ENCODE data around the gene KLF11.
"Not testable (repeated sequence)": the region's sequence is repeated elsewhere in the genome, so short reads cannot be mapped to it uniquely, and the experiment has no call there.

Gene KLF11

DNA sequence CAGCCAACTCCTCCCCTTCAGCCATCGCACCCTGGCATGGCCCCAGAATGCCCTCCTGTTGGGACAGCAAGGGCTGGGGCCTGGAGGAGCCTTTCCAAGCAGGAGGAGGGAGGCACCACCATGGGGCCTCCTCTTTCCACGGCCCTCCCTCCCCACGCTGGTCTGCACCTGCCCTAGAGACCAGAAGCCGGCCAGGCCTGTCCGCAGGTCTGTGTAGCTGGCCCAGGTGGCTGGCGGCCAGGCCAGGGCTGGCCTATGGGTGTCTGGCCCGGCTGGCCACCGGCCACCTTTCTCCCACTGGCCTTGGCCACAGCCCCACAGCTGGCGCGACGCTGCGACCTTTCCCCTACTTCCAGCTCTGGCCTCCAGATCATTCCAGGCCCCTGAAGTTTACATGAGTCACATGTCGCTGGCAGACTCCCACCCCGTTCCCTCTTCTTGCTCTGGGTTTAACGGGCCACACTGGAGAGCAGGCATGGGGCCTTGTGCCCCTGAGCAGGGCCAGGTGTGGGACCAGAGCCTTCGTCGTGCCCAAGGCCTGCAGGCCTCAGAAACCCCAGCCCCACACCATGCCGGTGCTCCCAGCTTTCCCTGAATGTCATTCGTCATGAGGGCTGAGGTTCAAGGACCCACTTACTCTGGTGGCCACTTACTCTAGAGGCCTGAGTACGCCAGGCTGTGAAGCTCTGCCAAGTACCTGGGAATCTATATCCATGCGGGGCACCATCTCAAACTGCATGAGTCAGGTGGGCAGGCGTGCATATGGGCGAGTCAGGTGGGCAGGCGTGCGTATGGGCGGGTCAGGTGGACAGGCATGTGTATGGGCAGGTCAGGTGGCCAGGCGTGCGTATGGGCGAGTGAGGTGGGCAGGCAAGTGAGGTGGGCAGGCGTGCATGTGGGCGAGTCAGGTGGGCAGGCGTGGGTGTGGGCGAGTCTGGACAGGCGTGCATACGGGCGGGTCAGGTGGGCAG is 33.3 kb upstream of the KLF11 start:
- DNase-seq: no peak

DNA sequence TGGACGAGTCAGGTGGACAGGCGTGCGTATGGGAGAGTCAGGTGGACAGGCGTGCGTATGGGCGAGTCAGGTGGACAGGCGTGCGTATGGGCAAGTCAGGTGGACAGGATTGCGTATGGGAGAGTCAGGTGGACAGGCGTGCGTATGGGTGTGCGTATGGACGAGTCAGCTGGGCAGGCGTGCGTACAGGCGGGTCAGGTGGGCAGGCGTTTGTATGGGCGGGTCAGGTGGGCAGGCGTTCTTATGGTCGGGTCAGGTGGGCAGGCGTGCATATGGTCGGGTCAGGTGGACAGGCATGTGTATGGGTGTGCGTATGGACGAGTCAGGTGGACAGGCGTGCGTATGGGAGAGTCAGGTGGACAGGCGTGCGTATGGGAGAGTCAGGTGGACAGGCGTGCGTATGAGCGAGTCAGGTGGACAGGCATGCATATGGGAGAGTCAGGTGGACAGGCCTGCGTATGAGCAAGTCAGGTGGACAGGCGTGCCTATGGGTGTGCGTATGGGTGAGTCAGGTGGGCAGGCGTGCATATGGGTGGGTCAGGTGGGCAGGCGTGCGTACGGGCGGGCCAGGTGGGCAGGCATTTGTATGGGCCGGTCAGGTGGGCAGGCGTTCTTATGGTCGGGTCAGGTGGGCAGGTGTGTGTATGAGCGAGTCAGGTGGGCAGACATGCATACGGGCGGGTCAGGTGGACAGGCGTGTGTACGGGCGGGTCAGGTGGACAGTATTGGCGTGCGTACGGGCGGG is 32.3 kb upstream of the KLF11 start:
- DNase-seq: not testable (repeated sequence)

DNA sequence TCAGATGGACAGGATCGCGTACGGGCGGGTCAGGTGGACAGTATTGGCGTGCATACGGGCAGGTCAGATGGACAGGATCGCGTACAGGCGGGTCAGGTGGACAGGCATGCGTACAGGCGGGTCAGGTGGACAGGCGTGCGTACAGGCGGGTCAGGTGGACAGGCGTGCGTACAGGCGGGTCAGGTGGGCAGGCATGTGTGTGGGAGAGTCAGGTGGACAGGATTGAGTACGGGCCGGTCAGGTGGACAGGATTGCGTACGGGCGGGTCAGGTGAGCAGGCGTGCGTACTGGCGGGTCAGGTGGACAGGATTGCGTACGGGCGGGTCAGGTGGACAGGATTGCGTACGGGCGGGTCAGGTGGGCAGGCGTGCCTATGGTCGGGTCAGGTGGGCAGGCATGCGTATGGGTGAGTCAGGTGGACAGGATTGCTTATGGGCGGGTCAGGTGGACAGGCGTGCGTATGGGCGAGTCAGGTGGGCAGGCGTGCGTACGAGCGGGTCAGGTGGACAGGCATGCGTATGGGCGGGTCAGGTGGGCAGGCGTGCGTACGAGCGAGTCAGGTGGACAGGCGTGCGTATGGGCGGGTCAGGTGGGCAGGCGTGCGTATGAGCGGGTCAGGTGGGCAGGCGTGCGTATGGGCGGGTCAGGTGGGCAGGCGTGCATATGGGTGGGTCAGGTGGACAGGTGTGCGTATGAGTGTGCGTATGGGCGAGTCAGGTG is 31.6 kb upstream of the KLF11 start:
- not testable (repeated sequence) for DNase-seq

DNA sequence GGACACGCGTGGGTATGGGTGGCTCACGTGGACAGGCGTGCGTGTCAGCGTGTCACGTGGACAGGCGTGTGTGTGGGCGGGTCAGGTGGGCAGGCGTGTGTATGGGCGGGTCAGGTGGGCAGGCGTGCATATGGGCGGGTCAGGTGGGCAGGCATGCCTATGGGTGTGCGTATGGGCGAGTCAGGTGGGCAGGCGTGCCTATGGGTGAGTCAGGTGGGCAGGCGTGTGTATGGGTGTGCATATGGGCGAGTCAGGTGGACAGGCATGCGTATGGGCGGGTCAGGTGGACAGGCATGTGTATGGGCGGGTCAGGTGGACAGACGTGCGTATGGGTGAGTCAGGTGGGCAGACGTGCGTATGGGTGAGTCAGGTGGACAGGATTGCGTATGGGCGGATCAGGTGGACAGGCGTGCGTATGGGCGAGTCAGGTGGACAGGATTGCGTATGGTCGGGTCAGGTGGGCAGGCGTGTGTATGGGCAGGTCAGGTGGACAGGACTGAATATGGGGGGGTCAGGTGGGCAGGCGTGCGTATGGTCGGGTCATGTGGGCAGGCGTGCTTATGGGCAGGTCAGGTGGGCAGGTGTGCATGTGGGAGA is 30.9 kb upstream of the KLF11 start:
- DNase-seq: not testable (repeated sequence)

DNA sequence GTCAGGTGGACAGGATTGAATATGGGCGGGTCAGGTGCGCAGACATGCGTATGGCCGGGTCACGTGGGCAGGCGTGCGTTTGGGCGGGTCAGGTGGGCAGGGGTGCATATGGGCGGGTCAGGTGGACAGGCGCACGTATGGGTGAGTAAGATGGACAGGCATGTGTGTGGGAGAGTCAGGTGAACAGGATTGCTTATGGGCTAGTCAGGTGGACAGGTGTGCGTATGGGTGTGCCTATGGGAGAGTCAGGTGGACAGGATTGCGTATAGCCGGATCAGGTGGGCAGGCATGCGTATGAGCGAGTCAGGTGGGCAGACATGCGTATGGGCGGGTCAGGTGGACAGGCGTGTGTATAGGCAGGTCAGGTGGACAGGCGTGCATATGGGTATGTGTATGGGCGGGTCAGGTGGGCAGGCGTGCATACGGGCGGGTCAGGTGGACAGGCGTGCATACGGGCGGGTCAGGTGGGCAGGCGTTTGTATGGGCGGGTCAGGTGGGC is 30.3 kb upstream of the KLF11 start:
- no peak for DNase-seq

DNA sequence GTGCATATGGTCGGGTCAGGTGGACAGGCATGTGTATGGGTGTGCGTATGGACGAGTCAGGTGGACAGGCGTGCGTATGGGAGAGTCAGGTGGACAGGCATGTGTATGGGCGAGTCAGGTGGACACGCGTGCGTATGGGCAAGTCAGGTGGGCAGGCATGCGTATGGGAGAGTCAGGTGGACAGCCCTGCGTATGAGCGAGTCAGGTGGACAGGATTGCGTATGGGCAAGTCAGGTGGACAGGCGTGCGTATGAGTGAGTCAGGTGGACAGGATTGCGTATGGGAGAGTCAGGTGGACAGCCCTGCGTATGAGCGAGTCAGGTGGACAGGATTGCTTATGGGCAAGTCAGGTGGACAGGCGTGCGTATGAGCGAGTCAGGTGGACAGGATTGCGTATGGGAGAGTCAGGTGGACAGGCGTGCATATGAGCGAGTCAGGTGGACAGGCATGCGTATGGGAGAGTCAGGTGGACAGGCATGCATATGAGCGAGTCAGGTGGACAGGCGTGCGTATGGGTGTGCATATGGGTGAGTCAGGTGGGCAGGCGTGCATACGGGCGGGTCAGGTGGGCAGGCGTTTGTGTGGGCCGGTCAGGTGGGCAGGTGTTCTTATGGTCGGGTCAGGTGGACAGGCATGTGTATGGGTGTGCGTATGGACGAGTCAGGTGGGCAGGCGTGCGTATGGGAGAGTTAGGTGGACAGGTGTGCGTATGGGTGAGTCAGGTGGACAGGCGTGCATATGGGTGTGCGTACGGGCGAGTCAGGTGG is 29.5 kb upstream of the KLF11 start:
- DNase-seq: not testable (repeated sequence)

DNA sequence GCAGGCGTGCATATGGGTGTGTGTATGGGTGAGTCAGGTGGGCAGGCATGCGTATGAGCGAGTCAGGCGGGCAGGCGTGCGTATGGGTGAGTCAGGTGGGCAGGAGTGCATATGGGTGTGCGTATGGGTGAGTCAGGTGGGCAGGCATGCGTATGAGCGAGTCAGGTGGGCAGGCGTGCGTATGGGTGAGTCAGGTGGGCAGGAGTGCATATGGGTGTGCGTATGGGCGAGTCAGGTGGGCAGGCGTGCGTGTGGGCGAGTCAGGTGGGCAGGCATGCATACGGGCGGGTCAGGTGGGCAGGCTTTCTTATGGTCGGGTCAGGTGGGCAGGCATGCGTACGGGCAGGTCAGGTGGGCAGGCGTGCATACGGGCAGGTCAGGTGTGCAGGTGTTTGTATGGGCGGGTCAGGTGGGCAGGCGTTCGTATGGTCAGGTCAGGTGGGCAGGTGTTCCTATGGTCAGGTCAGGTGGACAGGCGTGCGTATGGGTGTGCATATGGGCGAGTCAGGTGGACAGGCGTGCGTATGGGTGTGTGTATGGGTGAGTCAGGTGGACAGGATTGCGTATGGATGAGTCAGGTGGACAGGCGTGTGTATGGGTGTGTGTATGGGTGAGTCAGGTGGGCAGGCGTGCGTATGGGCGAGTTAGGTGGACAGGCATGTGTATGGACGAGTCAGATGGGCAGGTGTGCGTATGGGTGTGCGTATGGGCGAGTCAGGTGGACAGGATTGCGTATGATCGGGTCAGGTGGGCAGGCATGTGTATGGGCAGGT is 28.7 kb upstream of the KLF11 start:
- no peak for DNase-seq

DNA sequence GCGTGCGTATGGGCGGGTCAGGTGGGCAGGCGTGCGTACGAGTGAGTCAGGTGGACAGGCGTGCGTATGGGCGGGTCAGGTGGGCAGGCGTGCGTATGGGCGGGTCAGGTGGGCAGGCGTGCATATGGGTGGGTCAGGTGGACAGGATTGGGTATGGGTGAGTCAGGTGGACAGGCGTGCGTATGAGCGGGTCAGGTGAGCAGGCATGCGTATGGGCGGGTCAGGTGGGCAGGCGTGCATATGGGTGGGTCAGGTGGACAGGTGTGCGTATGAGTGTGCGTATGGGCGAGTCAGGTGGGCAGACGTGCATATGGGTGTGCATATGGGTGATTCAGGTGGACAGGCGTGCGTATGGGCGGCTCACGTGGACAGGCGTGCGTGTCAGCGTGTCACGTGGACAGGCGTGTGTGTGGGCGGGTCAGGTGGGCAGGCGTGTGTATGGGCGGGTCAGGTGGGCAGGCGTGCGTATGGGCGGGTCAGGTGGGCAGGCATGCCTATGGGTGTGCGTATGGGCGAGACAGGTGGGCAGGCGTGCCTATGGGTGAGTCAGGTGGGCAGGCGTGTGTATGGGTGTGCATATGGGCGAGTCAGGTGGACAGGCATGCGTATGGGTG is 27.9 kb upstream of the KLF11 start:
- not testable (repeated sequence) for DNase-seq

DNA sequence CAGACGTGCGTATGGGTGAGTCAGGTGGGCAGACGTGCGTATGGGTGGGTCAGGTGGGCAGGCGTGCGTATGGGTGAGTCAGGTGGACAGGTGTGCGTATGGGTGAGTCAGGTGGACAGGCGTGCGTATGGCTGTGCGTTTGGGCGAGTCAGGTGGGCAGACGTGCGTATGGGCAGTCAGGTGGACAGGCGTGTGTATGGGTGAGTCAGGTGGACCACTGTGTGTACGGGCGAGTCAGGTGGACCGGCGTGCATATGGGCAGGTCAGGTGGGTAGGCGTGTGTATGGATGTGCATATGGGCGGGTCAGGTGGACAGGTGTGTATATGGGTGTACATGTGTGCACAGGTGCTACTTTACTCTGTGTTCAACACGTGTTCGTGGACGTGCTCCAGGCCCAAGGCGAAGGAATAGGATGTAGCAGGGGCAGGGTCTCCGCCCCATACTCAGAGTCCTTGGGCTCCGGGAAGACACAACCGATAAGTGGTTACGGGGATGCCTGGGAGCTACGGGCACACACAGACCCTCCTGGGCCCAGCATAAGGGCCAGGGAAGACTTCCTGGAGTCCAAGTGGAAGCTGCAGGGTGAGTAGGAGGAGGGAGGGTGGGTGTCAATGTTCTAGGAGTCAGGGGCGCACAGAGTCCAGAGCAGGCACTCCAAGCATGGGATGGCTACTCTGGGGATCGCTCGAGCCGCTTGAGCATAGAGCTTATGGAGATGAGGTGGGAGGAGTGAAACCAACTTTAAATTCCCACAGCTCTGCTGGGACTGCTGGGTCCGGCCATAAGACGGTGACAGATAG is 27.1 kb upstream of the KLF11 start:
- no peak for DNase-seq

DNA sequence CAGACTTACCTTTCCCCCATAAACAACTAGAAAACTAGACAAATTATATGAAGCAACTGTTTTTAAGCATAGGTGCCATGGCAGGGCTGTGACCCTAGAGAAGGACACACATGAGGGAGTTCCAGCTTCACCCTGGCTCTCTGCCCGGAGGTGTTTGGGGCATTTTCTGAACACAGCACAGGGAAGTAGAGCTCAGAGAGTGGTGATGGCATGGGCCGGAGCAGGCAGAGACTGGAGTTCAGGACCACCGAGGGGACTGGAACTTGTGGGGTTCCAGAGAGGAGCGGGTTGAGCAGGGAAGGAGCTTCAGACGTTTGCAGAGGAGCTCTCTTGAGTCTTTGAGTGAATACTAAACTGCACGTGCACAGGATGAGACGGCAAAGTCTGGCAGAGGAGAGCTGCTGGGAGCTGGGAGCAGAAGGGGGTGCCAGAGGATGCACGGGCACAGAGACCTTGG is 26.5 kb upstream of the KLF11 start:
- no peak for DNase-seq

DNA sequence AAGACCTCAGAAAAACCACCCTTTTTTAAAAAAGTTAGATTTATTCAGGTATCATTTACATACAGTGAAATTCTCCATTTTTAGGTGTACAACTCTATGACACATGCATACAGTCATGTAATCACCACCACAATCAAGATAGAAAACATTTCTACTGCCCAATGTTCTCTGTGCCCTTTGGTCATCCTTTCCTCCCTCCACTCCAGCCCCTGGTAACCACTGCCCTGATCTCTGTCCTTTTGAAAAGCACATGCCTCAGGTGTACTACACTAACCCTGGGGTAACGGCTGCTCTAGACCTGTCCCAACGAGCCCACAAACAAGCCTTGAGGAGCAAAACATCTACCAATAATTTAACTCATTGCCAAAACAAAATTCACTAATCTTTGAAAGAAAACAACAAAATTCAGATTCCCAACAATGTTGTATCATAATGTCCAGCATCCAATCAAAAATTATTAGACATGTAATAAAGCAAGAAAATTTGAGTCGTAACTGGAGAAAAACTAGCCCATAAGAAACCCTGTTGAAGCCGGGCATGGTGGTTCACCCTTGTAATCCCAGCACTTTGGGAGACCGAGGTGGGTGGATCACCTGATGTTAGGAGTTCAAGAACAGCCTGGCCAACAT is 25.9 kb upstream of the KLF11 start:
- no peak for DNase-seq

DNA sequence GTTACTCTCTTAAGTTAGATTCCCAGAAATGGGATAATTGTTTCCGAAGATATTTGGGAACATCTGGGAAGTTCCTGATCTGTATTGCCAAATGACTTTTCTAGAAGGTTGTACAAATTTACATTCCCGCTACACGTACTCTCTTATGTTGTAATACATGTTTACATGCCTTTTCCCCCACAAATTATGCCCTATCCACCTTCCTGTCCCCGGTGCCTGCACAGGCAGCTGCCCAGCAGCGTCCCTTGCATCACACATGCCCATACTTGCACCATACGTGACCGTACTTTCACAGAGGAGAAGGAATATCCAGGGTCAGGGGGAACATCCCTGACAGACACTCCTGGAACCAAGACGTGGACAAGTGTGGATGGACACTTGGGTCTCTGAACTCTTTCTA is 24.2 kb upstream of the KLF11 start:
- DNase-seq: no peak

DNA sequence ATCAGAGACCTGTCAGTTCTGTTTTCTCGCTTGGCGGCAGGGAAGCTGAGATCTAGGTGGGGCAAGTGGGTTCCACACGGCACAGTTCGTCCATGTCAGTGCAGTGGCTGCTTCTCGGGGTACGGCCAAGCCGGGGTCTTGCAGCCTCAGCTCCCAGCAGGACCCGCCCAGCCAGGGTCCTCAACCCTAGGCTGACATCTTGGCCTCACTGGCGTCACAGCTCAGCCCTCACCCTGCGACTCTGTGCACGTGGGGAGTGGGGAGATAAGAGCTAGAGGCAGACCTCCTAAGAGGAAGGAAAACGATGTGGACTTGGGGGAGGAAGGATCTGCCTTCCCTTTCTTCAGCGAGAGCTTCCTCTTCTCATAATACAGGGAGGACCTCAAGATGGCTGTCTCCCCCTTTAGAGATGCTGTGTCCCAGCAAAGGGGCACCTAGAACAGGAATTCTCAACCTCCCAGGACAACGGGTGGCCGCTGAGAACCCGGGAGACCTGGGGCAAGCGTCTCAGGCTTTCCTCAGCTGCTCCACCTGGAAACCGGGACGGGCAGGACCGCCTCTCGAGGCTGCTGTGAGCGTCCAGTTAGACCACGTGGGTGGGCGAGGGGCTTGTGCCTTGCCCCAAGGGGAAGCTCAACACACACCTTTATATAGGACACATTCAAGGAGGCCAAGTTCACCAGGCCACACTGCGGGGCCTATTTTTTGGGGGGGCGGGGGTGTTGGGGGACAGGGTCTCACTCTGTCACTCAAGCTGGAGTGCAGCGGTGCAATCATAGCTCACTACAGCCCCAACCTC is 23.5 kb upstream of the KLF11 start:
- no peak for DNase-seq

DNA sequence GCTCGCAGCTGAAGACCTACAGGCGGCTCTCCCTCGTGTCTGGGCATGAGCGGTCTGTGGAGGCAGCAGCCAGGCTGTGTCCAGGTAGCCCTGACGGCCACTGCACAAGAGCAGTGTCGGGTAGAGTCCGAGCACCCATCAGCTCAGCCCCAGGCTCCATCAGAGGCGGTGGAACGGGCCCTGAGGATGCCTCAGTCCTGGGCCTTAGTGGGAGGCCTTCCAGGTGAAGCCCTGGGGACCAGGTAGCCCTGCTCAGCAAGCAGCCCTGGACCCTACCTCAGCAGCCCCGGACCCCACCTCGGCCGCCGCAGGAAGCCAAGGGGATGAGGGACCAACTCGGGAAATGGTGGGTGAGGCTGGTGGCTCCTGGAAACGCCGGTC is 21.3 kb upstream of the KLF11 start:
- DNase-seq: no peak

DNA sequence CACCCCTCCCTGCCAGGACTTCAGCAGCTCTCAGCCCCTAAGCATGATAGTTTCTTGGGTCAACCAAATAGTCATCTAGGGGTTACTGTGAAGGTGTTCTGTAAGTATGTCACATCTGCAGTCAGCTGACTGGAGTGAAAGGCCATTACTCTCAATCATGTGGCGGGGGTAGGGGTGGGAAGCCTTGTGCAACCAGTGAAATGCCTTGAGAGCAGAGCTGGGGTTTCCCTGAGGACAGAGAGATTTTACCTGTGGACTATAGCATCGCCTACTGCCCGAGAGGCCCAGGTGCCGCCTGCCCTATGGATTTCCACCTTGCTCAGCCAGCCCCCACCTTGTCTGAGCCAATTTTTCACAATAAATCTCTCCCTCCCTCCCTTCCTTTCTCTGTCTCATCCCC is 20.9 kb upstream of the KLF11 start:
- DNase-seq: no peak

DNA sequence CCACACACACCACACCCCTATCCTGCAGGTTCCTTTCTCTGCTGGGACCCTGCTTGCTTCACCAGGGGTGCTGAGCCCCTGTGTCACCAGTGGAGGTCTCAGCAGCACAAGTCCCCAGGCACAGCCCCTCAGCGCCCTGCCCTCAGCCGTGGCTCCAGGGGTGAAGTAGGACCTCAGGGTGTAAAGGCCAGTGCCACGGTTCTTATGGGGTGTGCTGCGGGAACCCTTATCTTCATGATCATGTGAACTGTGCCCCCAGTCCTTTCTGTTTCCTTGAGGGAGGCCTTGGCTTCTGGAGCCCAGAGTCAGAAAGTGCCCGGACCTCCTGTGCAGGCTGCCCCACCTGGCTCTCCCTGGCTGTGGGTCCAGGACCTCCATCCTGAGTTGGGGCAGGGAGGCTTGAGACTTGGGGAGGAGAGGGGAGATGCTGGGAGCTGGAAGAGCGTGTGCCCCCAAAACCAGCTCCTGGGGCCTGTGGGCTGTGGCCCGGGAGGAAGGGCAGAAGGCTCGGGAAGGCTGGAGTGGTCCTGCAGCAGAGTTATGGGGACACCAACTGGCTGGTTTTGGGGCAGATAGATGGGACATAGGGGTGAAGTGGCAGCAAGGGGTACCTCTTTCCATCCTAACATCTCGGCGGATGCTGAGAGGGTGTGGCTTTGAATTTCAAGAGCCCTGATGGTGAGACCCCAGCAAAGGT is 20.2 kb upstream of the KLF11 start:
- no peak for DNase-seq

DNA sequence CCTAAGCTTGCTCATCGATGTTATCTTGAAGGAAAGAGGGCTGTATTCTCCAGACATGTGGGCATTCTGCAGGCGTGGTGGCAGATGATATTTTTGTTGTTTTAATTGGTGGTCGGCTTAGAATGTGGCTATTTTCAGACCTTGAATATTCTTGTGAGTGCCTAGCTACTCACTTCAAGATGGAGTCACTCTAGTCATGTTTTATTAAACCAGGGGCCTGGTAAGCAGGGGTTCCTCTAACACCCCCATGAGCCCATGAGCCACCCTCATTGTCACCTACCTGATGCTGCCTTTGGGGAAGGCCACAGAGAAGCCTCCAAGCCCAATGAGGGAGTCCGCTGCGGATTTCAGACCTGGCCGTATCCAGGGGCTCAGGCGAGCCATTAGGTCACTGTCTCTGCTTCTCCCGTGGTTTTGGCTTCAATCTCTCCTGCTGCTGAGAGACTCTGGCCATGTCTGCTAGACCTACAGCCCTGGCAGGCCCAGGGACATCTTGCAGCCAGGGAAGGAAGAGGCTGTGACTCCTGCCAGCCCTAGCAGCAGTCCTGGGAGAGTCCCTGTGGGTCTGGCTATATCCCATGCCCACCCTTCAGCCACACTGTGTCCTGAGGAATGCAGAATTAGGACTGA is 16.3 kb upstream of the KLF11 start:
- DNase-seq: no peak

All from activated effector memory CD4-positive, alpha-beta T cell treated with Interleukin-2 at 50 U/mL for 16 hours (primary cell).